Neuronal stem cell (in vitro differentiated cells): ENCODE data around the gene CERK.

Experiments used
- DNase-seq: peaks from one replicate; pipeline ENCODE4 v3.0.0-alpha.2; 2013; ENCODE audit warnings: low spot score
- H2AFZ ChIP-seq: one replicate; pipeline ENCODE4 v1.6.1; 2013; ENCODE audit warnings: mild to moderate bottlenecking, low read length, inconsistent platforms
- H2AK5ac ChIP-seq: 2 replicates; pipeline ENCODE4 v1.6.1; 2013; ENCODE audit warnings: low read depth, mild to moderate bottlenecking, inconsistent platforms, low read length, moderate library complexity, mixed read lengths
- H2BK120ac ChIP-seq: 2 replicates; pipeline ENCODE4 v1.6.1; 2013; ENCODE audit warnings: low read depth, mild to moderate bottlenecking, inconsistent platforms, low read length, moderate library complexity, mixed read lengths
- H2BK12ac ChIP-seq: one replicate; pipeline ENCODE4 v1.6.1; 2013; ENCODE audit warnings: low read length, inconsistent platforms
- H2BK15ac ChIP-seq: 2 replicates; pipeline ENCODE4 v1.6.1; 2013; ENCODE audit warnings: mild to moderate bottlenecking, low read length, inconsistent platforms, mixed read lengths
- H2BK5ac ChIP-seq: one replicate; pipeline ENCODE4 v1.6.1; 2013; ENCODE audit warnings: inconsistent platforms, mild to moderate bottlenecking, low read length, moderate library complexity
- H3K14ac ChIP-seq: one replicate; pipeline ENCODE4 v1.6.1; 2013; ENCODE audit warnings: low read length, inconsistent platforms
- H3K18ac ChIP-seq: 2 replicates; pipeline ENCODE4 v1.6.1; 2013; ENCODE audit warnings: low read length, inconsistent platforms
- H3K23ac ChIP-seq: 2 replicates; pipeline ENCODE4 v1.6.1; 2013; ENCODE audit warnings: low read depth, mild to moderate bottlenecking, mixed read lengths, low read length, inconsistent platforms; ENCODE audit not compliant: poor library complexity
- H3K27ac ChIP-seq: replicated peaks from 3 replicates; pipeline ENCODE4 v1.5.1; 2013; ENCODE audit warnings: low read length, inconsistent platforms
- H3K27me3 ChIP-seq, 3 experiments: 2 replicates each; pipeline ENCODE4 v1.6.1; 2013; ENCODE audit warnings: low read length in 3 of 3, mild to moderate bottlenecking in 2 of 3, inconsistent platforms in 1 of 3, low read depth in 1 of 3, mixed read lengths in 1 of 3, moderate library complexity in 1 of 3; ENCODE audit not compliant: control insufficient read depth in 3 of 3, insufficient read depth in 3 of 3
- H3K36me3 ChIP-seq, 2 donors: replicated peaks in 1 of 2; 2 replicates each; pipeline ENCODE4 v1.6.1; 2013; ENCODE audit warnings: low read length in 2 of 2; ENCODE audit not compliant: control insufficient read depth in 2 of 2, insufficient read depth in 2 of 2
- H3K4ac ChIP-seq: 2 replicates; pipeline ENCODE4 v1.6.1; 2013; ENCODE audit warnings: inconsistent platforms, mild to moderate bottlenecking, low read length, moderate library complexity
- H3K4me1 ChIP-seq, 2 donors: 1 replicate in 1 of 2; 2 replicates in 1 of 2; pipeline ENCODE4 v1.6.1; 2013; ENCODE audit warnings: low read length in 2 of 2, low read depth in 1 of 2; ENCODE audit not compliant: control insufficient read depth in 2 of 2, insufficient read depth in 1 of 2
- H3K4me2 ChIP-seq: one replicate; pipeline ENCODE4 v1.6.1; 2013; ENCODE audit warnings: mild to moderate bottlenecking, low read length, inconsistent platforms; ENCODE audit not compliant: insufficient read depth, poor library complexity, severe bottlenecking
- H3K4me3 ChIP-seq, 2 donors: 2 replicates each; pipeline ENCODE4 v1.5.1; 2013; ENCODE audit warnings: low read length in 2 of 2, mild to moderate bottlenecking in 2 of 2, inconsistent platforms in 1 of 2, moderate library complexity in 1 of 2
- H3K79me1 ChIP-seq: one replicate; pipeline ENCODE4 v1.6.1; 2013; ENCODE audit warnings: low read depth, mild to moderate bottlenecking, inconsistent platforms, low read length, moderate library complexity
- H3K9ac ChIP-seq: one replicate; pipeline ENCODE4 v1.6.1; 2013; ENCODE audit warnings: mild to moderate bottlenecking, low read depth, low read length, inconsistent platforms; ENCODE audit not compliant: poor library complexity
- H3K9me3 ChIP-seq, 2 donors: replicated peaks in 1 of 2; 2 replicates each; pipeline versions ENCODE3 to v1.6.1; 2013; ENCODE audit warnings: low read length in 2 of 2, mild to moderate bottlenecking in 2 of 2, inconsistent platforms in 1 of 2, low read depth in 1 of 2, mixed read lengths in 1 of 2, moderate library complexity in 1 of 2; ENCODE audit not compliant: control insufficient read depth in 2 of 2, insufficient read depth in 1 of 2
- H4K8ac ChIP-seq: one replicate; pipeline ENCODE4 v1.6.1; 2013; ENCODE audit warnings: low read depth, mild to moderate bottlenecking, inconsistent platforms, low read length, moderate library complexity
- H4K91ac ChIP-seq: one replicate; pipeline ENCODE4 v1.6.1; 2013; ENCODE audit warnings: low read length, low read depth, mild to moderate bottlenecking, inconsistent platforms; ENCODE audit not compliant: poor library complexity
- WGBS, 2 donors: extraction: QIAGEN DNeasy Blood & Tissue Kit; methylation state at CpG; one replicate each; pipeline ENCODE4 v1.1.7; 2013; ENCODE audit warnings: missing lambda C conversion rate in 2 of 2, mixed read lengths in 1 of 2; ENCODE audit not compliant: insufficient read length in 2 of 2, insufficient replicate concordance in 1 of 2; ENCODE audit errors: extremely low coverage in 2 of 2; 5-methylcytosine and 5-hydroxymethylcytosine counted together

CERK gene

GRCh38 chr22:46687460-46687859 lies 50.6 kb downstream of the CERK start:
- H3K4ac ChIP-seq, result no peak overlapping the region
- no peak overlapping the region for H2BK12ac ChIP-seq
- H3K4me2 ChIP-seq, result no peak overlapping the region
- no peak overlapping the region for H2AK5ac ChIP-seq
- no peak overlapping the region for H3K23ac ChIP-seq
- no peaks in the 10 kb centered on the region for H3K27me3 ChIP-seq
- H2AFZ ChIP-seq, result no peak overlapping the region
- H3K79me1 ChIP-seq, result peaks cover 1% of the 10 kb centered on the region
- no peak overlapping the region for H3K27ac ChIP-seq
- H3K4me1 ChIP-seq, result no peaks in the 10 kb centered on the region
- H3K4me3 ChIP-seq, result no peak overlapping the region
- H4K91ac ChIP-seq, result no peak overlapping the region
- no CpG with 5 or more reads among the region's 15 CpGs for WGBS, 2 donors
- no peak for DNase-seq
- no peak overlapping the region for H2BK15ac ChIP-seq
- H3K9me3 ChIP-seq, result peaks cover 0 to 2% of the 10 kb centered on the region in 2 donors
- no peak overlapping the region for H3K9ac ChIP-seq
- peak overlapping the region; percentile 31 for H3K14ac ChIP-seq
- H2BK120ac ChIP-seq, result no peak overlapping the region
- peaks cover 36 to 75% of the 10 kb centered on the region in 2 donors for H3K36me3 ChIP-seq
- H3K18ac ChIP-seq, result no peak overlapping the region
- H4K8ac ChIP-seq, result no peak overlapping the region
- no peak overlapping the region for H2BK5ac ChIP-seq

- H4K91ac ChIP-seq, result no peak overlapping the region
- no peak overlapping the region for H3K23ac ChIP-seq
- H3K14ac ChIP-seq, result no peak overlapping the region
- no peak overlapping the region for H3K18ac ChIP-seq
- no peak overlapping the region for H4K8ac ChIP-seq
- no peak overlapping the region for H3K4ac ChIP-seq
- H3K79me1 ChIP-seq, result peaks cover 1% of the 10 kb centered on the region
- DNase-seq, result no peak
- H2BK5ac ChIP-seq, result no peak overlapping the region
- no peak overlapping the region for H2BK12ac ChIP-seq
- H3K9ac ChIP-seq, result no peak overlapping the region
- H2BK15ac ChIP-seq, result no peak overlapping the region
- H2AK5ac ChIP-seq, result no peak overlapping the region
- H3K4me2 ChIP-seq, result no peak overlapping the region
- H3K4me1 ChIP-seq, result no peaks in the 10 kb centered on the region
- peaks cover 0 to 2% of the 10 kb centered on the region in 2 donors for H3K9me3 ChIP-seq
- no CpG with 5 or more reads among the region's 15 CpGs for WGBS, 2 donors
- H2BK120ac ChIP-seq, result no peak overlapping the region
- no peak overlapping the region for H3K27ac ChIP-seq
- H2AFZ ChIP-seq, result no peak overlapping the region
- H3K4me3 ChIP-seq, result peak overlapping the region in 1 of 2 donors; percentile 54
- no peaks in the 10 kb centered on the region for H3K27me3 ChIP-seq
- peaks cover 36 to 77% of the 10 kb centered on the region in 2 donors for H3K36me3 ChIP-seq
These were observed 51.0 kb downstream of the CERK start for GRCh38 chr22:46687048-46687444.

GRCh38 chr22:46686221-46687047 lies 51.6 kb downstream of the CERK start:
- no peak overlapping the region for H2BK15ac ChIP-seq
- no peak overlapping the region for H3K9ac ChIP-seq
- H3K27me3 ChIP-seq, result no peaks in the 10 kb centered on the region
- no CpG with 5 or more reads among the region's 33 CpGs for whole genome bisulfite sequencing, 2 donors
- no peaks in the 10 kb centered on the region for H3K4me1 ChIP-seq
- H3K36me3 ChIP-seq, result peaks cover 32 to 72% of the 10 kb centered on the region in 2 donors
- no peak overlapping the region for H2AFZ ChIP-seq
- DNase-seq, result no peak
- H3K27ac ChIP-seq, result no peak overlapping the region
- no peak overlapping the region for H2BK12ac ChIP-seq
- H4K91ac ChIP-seq, result no peak overlapping the region
- H2AK5ac ChIP-seq, result no peak overlapping the region
- no peak overlapping the region for H3K4ac ChIP-seq
- H2BK120ac ChIP-seq, result no peak overlapping the region
- H3K4me3 ChIP-seq, result peak overlapping the region in 1 of 2 donors; percentile 13
- no peak overlapping the region for H2BK5ac ChIP-seq
- no peak overlapping the region for H4K8ac ChIP-seq
- H3K23ac ChIP-seq, result no peak overlapping the region
- H3K14ac ChIP-seq, result no peak overlapping the region
- H3K9me3 ChIP-seq, result no peaks in the 10 kb centered on the region
- no peak overlapping the region for H3K18ac ChIP-seq
- no peak overlapping the region for H3K4me2 ChIP-seq
- H3K79me1 ChIP-seq, result no peaks in the 10 kb centered on the region

GRCh38 chr22:46684706-46685105 lies 53.3 kb downstream of the CERK start:
- WGBS, 2 donors, result no CpG with 5 or more reads among the region's 10 CpGs
- Histone ChIP-seq H3K9ac (no peak overlapping the region), H4K8ac (no peak overlapping the region), H3K4ac (no peak overlapping the region), H3K36me3 (peaks cover 23 to 56% of the 10 kb centered on the region in 2 donors), H3K4me3 (no peak overlapping the region), H2BK120ac (no peak overlapping the region), H2BK5ac (no peak overlapping the region), H3K18ac (no peak overlapping the region), H3K4me2 (no peak overlapping the region), H3K14ac (no peak overlapping the region), H3K23ac (no peak overlapping the region), H3K79me1 (no peaks in the 10 kb centered on the region), H2AK5ac (no peak overlapping the region), H3K27me3 (no peaks in the 10 kb centered on the region), H4K91ac (no peak overlapping the region), H2BK12ac (no peak overlapping the region), H3K4me1 (no peaks in the 10 kb centered on the region), H2BK15ac (no peak overlapping the region), H3K27ac (no peak overlapping the region), H3K9me3 (no peaks in the 10 kb centered on the region), H2AFZ (no peak overlapping the region)
- no peak for DNase-seq
